HG03342 (cell line): ENCODE measurements around the gene LPP.

Experiments used
- ATAC-seq: cut with Tn5 transposase; IDR thresholded peaks from one replicate; pipeline ENCODE4 v1.9.1; 2021; ENCODE audit warnings: mild to moderate bottlenecking, moderate library complexity; ENCODE audit not compliant: unreplicated experiment

Gene LPP

DNA sequence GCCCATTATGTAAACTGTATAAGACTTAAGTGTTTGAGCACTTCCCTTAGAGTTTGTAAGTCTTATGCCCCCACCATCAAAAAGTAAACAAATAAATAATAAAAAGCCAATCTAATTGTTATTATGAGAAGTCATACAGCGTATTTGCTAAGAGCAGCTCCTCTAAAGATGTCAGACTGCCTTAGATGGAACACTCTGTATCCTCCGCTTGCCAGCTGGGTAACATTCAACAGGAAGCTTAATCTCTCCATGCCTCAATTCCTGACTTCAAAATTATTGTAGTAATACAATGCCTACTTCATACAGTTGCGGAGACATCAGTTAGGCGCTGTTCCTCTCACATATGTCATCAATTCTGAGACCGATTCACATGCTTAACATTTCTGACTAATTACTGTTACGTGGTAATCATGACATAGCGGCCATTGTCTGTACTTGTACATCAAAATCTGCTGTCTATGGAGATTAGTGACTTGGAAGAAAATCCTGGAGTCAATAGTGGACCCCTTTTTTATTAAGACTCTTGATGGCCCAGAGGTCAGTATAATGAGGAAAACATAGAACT is 417.7 kb downstream of the LPP start:
- no peak for ATAC-seq

DNA sequence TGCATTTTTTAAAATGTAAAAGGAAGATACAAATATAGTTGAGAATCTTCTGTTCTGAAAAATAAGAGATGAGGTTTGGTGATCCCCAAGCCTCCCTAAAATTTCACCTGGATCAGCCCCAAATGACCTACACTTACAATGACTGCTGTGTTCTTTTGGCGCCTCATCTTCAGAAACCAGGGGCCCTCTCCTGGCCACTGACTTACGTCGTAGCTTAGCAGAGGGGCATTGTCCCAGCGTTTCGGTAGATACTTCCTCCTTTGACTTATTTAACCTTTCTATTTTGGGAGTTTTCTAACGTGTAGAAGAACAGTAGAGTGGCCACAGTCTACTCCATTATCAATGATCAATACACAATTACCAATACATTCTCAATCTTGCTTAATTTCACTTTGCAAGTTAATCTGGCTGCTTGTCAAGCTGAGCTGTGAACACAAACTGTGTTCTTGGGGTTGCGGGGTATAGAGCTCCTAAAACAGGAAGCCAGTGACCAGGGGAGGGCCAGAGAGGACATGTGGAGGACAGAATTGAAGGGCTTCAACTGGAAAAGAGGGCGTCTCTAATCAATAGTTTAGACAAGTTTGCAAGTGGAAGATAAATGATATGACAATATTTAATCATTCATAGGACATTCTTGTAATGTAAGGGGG is 419.5 kb downstream of the LPP start:
- ATAC-seq = no peak

DNA sequence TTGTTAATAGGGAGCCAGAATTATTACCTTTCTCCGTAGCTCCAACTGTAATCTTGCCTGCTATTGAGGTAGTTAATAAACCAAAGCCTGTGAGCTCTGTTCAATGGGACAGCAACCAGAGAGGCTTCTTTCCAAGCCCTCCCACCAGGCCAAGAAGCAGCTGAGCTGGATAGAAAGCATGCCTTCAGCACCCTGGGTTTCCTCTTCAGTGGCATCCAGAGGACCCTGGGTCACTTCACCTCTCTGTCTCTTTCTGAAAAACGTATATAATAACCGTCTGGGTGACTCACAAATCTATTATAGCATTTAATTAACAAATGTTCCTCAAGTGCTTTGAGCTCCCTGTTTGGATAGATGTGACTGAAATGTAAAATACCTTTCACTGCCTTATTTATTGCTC is 420.0 kb downstream of the LPP start:
- ATAC-seq = no peak

DNA sequence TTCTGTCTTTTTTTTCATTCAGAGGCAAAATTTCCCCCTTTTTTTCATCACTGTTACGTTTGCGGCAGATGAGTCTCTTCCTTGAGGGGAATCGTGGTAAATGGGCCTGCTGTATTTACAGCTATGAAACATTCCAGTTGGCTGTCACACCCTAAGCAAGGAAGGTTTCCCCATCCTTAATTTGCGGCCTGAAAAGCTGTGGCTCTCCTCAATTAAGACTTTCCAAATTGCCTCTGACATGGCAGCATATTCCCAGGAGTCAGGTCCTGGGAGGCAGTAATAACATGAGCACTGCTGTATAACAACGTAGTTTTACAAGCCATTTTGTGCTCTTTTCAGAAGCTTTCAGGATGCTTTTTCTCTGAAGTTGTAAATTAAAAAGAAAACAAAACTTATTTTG is 420.9 kb downstream of the LPP start:
- no peak for ATAC-seq

DNA sequence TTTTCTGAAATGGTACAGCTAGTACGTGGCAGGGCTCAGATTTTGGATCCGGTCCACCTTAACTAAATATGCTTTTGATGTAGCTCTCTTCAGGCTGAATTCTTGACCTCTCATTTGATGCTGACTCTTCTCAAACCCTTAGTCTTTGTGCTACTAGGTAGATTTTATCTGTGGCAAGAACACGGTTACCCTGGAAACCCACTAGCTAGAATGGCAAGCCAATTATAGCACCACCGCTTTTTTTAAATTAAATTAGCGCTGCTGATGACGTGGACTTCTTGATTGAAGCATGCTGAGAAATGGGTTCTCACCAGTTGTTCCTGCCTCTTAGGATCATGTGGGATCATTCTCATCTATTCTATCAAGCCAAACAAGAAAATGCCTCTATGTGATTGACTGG is 421.5 kb downstream of the LPP start:
- ATAC-seq = no peak

DNA sequence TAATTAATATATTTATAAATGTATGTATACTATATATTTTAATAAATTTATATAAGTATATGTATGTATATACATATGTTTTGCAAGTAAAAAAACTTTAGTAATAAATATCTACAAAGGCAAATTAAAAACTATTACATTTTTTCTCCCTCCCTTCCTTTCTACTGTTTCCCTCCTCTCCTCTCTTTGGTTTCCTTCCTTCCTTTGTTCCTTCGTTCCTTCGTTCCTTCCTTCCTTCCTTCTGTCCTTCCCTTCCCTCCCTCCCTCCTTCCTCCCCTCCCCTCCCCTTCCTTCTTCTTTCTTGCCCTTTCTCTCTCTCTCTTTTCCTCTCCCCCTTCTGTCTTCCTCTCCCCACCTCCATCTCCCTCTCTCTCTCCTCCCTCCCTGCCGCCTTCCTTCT is 423.6 kb downstream of the LPP start:
- no peak for ATAC-seq

DNA sequence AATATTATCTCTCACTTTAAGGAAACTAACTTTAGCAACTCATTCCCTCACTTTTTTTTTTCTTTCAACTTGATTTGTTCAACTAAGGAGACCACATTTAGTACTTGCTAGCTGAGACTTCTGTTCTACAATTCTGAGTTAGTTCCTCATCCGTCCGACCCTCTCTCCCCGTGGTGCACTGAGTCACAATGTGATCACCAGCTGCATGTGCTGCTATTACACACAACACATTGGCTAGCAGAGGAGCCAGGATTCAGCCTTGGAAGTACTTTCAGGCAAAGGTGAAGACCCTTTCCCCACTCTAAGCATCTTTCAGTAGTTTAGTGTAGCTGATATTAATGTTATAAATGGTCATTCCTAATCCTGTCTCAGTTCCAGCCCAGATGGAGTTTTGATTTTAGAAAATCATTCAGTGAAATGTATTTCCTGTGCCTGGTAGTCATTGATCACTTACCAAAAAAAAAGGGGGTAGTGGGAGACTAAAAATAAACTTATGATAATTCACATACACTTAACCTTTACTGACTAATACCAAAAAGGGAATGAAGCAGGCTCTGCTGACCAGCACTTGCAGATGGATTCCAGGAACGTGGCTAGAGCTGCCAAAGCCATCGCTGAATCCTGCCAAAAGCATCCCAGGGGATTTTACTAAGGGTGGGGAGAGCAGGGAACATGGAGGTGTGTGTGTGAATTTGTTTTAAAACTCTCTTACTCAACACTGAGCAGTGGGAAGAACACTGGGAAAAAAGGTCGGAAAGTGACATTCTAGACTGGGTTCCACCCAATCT is 424.8 kb downstream of the LPP start:
- ATAC-seq = no peak

DNA sequence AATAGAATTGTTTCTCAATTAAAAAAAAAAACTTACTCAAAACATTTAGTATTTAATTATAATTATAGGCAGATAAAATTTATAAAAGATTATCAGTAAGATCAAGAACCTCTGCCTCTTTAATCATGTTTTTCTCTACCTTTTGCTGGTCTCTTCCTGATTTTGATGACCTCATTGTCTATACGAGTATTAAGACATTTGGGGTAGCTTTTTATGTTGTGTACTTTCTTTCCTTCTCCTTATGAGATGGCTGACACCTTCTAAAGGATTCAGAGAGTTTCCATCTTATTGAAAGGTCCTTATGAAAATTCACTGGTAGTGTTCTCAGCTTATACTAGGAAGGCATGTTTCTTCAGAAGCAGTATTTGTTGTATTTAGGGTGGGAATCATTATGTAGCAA is 426.3 kb downstream of the LPP start:
- ATAC-seq = no peak

DNA sequence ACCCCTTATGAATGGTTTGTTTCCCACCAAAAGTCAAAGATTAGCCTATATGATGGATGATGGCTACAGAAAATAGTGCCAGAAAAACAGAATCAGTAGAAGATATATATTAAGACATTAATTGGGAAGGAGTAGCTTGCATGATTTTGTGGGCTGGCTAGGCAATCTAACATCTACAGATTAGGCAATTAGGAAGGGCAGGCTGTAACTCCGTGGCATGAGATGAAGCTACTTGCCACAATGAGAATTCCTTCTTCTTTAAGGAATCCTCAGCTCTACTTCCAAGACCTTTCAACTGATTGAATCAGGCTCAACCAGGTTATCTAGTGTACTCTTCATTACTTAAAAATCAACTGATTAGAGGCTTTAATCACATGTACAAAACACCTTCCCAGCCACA is 426.7 kb downstream of the LPP start:
- no peak for ATAC-seq

DNA sequence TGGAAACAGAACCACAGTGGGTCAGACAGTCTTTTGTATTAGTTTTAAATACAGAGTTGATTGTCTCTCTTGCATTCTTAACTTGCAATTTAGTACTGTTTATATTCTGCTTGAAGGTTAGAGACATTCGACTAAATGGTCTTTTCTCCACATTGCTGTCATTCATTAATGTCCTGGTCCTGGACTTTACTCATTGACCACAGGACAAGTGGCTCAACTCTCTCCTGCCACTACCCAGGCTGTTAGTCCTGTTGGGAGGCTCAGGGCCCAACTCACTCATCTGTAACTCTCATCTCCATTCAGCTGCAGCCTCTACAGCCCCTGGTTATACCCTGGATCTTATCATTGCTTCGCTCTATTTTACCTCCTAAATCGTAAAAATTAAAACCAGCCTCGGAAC is 427.4 kb downstream of the LPP start:
- no peak for ATAC-seq

DNA sequence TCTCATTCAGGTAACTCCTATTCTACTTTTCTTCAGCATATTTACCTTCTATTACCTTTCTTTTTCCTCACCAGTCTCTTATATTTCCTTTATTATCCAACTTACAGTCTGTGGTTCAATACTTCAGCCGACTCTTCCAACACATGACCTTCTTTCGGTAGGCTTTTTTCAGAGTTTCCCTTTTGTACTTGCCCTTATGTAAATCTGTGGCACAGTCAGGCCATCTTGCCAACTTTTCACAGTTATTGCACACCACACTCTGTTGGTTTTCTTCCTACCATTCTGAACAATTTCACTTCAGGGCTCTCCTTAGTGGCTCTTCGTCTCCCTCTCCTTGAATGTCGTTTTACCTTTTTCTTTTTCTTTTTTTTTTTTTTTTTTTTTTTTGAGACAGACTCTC is 427.8 kb downstream of the LPP start:
- ATAC-seq = no peak

DNA sequence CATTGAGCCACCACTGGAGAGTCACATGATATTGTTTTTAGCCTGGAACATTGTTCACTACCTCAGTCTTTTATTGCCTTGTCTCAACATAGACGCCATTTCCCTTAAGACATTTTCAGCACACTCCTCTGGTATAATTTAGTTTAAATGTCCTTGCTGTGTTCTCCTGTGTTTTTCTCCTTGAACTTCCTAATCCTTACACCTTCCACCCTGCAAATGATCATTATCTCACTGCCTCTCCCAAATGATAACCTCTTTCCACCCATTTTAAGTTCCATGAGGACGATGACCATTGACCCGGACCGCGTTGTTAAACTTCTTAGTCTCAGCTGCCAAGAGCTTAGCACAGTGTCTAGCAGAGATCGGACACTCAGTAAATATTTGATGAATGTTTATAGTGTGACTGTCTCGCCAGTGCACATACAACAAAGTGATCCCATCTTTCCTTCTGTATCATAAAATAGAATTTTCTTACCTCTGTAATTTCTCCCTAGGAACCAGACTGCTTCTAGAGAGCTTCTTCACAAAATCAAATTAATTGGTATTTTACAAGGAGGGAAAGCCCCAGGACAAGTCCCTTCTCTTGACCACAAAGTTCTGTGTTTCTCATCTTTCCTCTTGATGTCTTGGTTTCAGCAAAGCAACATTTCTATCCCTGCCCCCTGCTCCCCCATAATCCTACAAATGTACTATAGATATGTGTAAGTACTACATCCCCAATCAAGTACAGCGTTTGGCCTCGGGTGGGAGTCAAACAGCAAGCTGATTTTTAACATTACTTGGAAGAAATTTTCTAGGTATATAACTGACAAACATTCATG is 429.6 kb downstream of the LPP start:
- ATAC-seq = no peak

DNA sequence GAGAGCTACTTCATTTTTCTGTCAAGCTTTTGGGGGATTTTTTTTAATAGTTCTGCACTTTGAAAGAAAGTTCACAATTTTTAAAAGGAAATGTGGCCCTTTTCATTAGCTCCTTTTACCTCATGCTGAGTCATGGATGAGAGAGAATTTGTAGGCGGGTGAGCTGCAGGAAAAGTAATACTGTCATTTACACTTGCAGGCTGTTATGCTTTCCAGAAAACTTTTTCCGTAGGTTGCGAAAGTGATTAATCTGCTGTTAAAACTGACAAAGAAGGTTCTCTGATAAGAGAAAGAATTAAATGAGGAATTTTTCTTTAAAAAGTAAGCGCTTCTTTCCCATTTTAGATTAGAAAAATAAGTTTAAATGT is 430.2 kb downstream of the LPP start:
- no peak for ATAC-seq

DNA sequence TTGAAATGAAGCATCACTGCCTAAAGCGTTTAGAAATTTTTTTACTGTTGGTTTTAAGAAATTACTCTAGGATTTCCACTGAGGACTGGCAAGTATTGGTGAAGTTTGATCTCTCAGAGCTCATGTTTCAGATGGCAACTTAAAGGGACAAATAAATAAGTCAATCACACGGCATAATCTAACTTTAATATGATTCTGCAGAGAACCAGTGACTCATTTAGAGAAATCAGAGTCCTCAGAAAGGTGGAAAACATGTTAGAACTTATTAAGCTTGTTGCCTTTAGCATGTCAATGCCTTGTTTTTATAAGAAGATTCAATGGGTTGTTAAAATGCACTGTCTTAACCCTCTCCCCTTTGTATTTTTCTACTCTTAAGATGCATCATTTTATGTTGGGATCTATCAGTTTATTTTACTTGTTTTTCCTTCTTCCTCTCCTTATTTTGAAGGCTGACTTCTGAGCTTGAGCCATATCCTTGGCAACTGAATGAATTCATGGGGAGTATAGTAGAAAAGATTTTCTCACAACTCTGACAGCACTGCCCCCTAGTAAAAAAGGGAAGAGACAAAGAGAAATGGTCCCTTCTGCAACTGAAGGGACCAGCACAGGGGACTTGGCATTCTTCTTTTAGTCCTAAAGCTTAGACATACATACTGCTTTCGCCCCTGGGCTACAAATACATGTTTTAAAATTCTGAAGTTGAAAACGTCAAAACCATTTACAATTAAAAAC is 431.2 kb downstream of the LPP start:
- no peak for ATAC-seq

DNA sequence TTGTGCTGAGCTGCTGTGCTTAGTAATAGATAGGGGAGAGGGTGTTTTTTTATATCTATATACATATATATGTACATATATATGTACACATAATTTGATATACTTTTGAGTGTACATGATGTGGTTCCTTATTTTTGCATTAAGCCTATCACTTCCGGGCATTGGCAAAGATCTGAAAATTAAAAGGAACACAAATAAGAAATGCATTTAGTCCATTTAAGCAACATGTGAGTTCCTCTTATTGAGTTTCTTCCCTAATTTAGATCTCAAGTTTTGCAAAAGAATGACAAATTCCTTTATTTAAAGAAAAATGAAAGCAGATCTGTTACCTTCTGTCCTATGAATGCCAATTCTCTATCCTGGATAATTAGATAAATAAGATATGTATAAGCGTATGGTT is 435.1 kb downstream of the LPP start:
- no peak for ATAC-seq

DNA sequence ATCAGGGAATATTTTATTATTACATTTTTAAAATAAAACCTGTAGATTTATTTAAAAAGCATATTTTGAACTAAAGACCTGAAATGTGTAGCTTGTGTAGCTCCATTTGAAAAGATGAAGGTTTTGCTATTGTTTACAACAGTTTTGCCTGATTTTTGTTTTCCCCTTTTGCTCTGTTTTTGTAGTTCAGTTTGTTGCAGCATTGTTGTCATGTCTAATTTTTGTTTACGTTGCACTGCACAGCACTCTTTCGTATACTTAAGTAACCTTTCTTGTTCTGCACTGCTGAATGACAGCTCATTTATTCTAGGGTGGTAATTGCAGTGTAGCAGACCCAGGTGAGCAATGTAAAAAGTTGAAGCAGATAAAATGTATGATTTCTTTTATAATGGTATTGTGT is 435.8 kb downstream of the LPP start:
- ATAC-seq = no peak

DNA sequence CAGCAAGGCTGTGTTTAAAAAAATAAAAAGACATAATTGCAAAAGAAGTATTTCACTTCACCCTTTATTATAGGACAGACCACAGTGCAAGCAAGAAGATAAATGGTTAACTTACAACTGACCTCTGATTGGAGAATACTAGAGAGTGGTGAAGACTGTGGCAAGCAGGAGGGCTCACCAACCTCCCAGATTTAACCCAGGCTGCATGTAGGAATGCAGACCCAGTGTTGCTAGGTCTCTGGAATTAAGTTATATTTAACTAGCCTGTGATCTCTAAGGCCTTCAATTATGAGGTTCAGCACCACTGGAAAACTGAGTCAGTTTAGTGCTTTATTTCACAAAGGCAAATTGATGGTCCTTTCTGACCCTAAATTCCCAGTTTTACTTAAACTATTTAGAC is 436.6 kb downstream of the LPP start:
- ATAC-seq = no peak

DNA sequence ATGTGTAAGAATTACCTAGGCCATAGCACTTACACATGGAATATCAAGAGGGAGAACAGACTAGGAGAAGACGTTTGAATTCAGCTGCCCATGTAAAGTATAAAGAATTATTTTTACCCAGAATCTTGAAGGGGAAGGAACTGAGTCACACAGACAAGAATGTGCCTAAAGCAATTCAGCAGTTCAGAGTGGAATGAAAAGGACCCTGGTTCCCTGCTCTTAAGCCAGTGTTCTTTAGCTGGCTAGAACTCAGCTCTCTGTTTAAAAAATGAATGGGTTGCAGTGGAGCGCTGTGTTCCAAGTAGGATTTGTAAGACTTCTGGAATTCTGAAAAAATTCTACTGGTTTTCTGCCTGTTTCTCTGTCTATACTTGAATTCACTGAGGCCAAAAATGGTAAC is 440.2 kb downstream of the LPP start:
- ATAC-seq = no peak

DNA sequence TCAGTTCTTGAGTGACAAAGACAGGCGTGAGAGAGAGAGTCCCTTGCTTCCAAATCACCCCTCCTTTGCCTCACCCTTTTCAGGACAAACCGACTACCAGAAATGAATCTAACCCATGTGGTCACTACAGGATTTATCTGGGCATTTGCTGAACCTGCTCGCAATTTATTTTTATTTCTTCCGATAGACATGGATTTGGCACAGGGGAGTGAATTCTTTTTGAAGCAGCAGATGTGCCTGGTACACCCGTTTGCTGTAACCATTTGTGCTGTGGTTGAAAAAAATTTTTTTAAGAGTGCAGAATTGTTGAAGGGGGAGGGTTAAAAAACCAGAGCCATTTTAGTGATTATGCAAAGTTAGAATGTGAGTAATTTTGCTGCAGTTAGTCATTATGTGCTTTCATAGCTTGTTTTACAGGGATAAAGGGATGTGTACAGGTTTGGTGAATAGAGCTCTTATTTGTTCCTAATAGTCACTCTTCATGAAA is 442.0 kb downstream of the LPP start:
- no peak for ATAC-seq

DNA sequence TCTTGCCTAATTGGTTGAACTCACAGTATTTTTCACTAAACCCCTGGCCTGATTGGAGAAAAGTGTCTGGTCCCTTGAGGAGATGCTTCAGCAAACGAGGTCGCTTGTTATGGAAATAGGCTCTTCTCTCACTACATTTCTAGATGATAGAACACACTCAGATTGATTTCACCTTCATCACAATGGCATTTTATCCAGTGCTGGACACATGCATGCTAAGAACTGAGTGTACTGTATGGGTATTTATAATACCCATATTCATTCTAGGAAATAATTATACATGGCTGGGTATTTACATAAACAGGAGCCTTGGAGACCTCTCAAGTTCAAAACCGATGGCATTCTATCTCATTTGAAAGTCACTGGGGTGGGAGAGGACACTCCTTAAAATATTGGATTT is 444.9 kb downstream of the LPP start:
- ATAC-seq = no peak

DNA sequence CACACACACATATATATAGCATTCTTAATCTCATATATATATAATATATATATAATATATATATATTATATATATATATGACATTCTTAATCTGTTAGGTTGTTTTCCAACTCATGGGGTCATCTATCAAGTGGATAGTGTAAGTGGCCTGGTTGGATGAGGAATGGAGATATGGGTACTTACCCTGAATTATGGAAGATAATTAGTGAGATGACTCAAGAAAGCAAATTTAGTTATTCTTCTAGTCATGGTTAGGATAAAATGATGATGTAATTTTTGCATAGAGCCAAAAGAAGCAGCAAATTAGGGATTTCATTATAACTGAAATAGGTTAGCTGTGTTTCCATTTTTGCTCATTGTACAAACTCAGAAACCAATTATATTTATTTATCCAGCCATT is 448.2 kb downstream of the LPP start:
- ATAC-seq = no peak
